ENCODE data around the gene XAF1.
"Not testable (repeated sequence)": the region's sequence is repeated elsewhere in the genome, so short reads cannot be mapped to it uniquely, and the experiment has no call there.

Gene XAF1

DNA sequence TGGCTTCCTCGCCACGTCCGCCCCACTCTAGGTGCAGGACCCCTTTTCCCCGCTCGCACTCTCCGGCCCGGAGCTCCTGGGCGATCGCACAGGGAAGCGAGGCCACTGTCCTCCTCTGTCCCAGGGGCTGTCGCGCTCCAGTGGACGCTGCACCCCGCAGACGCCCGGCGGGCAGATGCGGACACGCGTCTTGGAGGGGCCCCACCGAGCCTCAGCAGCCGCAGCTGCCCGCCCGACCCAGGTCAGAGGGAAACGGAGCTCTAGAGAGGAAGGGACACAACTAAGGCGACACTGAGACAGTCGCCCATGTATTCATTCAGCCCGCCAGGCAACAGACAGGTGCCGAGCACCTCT, 42.0 kb upstream of the XAF1 start:
- H3K4me1 ChIP-seq: peaks cover 0 to 22% (median 10%) of the 10 kb centered on the region in 4 donors
- no peak overlapping the region for H3K27ac ChIP-seq
- intact Hi-C loops (cut with DNase I; ENCODE audit: low total_unique reads): no loop called here
- H3K4me3 ChIP-seq: no peak overlapping the region
- H3K9me3 ChIP-seq: peaks cover 0 to 13% (median 0%) of the 10 kb centered on the region in 3 donors
- H3K27me3 ChIP-seq: peaks cover 0 to 56% of the 10 kb centered on the region in 2 donors
- H3K36me3 ChIP-seq: no peaks in the 10 kb centered on the region
- DNase-seq: no peak
- TF ChIP-seq, protein P1, sequence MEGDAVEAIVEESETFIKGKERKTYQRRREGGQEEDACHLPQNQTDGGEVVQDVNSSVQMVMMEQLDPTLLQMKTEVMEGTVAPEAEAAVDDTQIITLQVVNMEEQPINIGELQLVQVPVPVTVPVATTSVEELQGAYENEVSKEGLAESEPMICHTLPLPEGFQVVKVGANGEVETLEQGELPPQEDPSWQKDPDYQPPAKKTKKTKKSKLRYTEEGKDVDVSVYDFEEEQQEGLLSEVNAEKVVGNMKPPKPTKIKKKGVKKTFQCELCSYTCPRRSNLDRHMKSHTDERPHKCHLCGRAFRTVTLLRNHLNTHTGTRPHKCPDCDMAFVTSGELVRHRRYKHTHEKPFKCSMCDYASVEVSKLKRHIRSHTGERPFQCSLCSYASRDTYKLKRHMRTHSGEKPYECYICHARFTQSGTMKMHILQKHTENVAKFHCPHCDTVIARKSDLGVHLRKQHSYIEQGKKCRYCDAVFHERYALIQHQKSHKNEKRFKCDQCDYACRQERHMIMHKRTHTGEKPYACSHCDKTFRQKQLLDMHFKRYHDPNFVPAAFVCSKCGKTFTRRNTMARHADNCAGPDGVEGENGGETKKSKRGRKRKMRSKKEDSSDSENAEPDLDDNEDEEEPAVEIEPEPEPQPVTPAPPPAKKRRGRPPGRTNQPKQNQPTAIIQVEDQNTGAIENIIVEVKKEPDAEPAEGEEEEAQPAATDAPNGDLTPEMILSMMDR (IDR thresholded peaks at IDR 0.05): no peak

DNA sequence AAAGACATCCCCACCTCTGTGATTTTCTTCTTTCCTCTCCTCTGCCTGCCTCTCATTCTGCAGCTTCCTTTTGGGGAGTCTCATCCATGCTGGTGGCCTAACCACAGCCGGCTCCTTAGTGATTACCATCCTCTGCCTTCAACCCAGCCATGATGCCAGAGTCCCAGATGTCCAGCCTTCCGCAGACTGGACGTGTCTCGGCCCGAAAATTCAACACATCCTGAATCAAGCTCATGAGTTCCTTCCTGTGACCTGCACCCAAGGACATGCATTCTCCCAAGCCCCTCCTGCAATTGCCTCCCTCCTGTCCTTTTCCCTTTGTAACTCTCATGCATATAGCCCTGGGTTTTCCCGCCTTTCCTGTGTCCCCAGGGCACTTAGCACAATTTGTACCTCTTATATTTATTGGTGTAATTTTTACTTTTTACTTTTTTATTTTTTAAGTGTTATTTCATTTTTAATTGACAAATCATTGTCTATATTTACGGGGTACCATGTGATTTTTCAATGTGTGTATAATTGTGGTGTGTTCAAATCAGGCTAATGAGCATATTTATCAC, 41.5 kb upstream of the XAF1 start:
- DNase-seq: no peak
- peaks cover 0 to 13% (median 0%) of the 10 kb centered on the region in 3 donors for H3K9me3 ChIP-seq
- intact Hi-C loops (cut with DNase I; ENCODE audit: low total_unique reads): no loop called here
- H3K27ac ChIP-seq: no peak overlapping the region
- H3K4me3 ChIP-seq: no peak overlapping the region
- H3K27me3 ChIP-seq: peaks cover 0 to 59% of the 10 kb centered on the region in 2 donors
- no peaks in the 10 kb centered on the region for H3K36me3 ChIP-seq
- H3K4me1 ChIP-seq: peaks cover 0 to 22% (median 10%) of the 10 kb centered on the region in 4 donors
- TF ChIP-seq, protein P1 (IDR thresholded peaks at IDR 0.05): no peak

DNA sequence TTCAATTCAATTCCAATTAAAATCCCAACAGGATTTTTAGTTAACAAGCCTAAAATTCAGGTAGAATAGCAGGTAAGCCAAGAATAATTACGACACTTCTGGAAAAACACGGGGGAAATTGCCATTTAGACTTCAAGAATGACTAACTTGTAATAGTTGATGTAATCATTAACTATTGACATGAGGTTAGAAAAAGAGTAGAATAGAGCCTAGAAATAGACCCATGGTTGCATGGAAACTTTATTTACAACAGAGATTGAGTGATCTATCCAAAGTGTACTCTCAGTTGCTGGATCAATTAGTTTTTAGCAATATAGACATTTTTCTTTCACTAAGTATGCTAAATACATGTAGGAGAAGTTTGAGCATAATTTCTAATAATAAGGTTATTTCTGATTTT, 39.1 kb upstream of the XAF1 start:
- Histone ChIP-seq H3K9me3 (peaks cover 0 to 13% (median 0%) of the 10 kb centered on the region in 3 donors), H3K27me3 (peaks cover 0 to 46% of the 10 kb centered on the region in 2 donors), H3K27ac (no peak overlapping the region), H3K36me3 (no peaks in the 10 kb centered on the region), H3K4me3 (no peak overlapping the region), H3K4me1 (peaks cover 0 to 20% (median 10%) of the 10 kb centered on the region in 4 donors)
- intact Hi-C loops (cut with DNase I; ENCODE audit: low total_unique reads): no loop called here
- no peak for DNase-seq
- TF ChIP-seq, protein P1 (IDR thresholded peaks at IDR 0.05): no peak

- intact Hi-C loops (cut with DNase I; ENCODE audit: low total_unique reads): no loop called here
- TF ChIP-seq, protein P1 (IDR thresholded peaks at IDR 0.05): no peak
- Histone ChIP-seq H3K27me3 (peaks cover 0 to 22% of the 10 kb centered on the region in 2 donors), H3K9me3 (no peaks in the 10 kb centered on the region), H3K4me3 (no peak overlapping the region), H3K27ac (no peak overlapping the region), H3K36me3 (no peaks in the 10 kb centered on the region), H3K4me1 (no peaks in the 10 kb centered on the region)
- no peak for DNase-seq
These were observed 34.1 kb upstream of the XAF1 start for GRCh38 chr17:6721744-6722143.

- Histone ChIP-seq H3K4me1 (no peaks in the 10 kb centered on the region), H3K27ac (no peak overlapping the region), H3K36me3 (no peaks in the 10 kb centered on the region), H3K27me3 (peaks cover 0 to 18% of the 10 kb centered on the region in 2 donors), H3K9me3 (no peaks in the 10 kb centered on the region), H3K4me3 (no peak overlapping the region)
- DNase-seq: no peak
- TF ChIP-seq, protein P1 (IDR thresholded peaks at IDR 0.05): no peak
- intact Hi-C loops (cut with DNase I; ENCODE audit: low total_unique reads): no loop called here
These were observed 31.8 kb upstream of the XAF1 start for GRCh38 chr17:6724009-6724408.

DNA sequence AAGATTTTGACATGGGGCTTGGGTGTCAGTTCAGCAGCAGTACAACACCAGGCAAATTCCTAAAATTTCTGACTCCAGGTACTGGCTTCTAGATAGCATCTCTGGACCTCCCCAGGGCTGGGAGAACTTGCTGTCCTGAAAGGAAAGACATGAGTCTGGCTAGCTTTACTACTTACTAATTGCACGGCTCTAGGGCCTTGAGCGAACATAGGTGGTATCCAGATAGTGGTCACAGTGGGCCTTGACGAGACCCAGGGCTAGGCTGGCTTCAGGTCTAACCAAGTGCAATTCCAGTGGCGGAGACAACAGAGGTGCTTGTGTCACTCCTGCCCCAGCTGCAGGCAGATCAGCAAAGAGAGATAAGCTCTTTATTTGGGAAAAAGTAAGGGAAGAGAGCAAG, 26.3 kb upstream of the XAF1 start:
- Histone ChIP-seq H3K36me3 (no peaks in the 10 kb centered on the region), H3K27me3 (peaks cover 0 to 4% of the 10 kb centered on the region in 2 donors), H3K9me3 (no peaks in the 10 kb centered on the region), H3K27ac (no peak overlapping the region), H3K4me3 (no peak overlapping the region), H3K4me1 (no peaks in the 10 kb centered on the region)
- intact Hi-C loops (cut with DNase I; ENCODE audit: low total_unique reads): no loop called here
- no peak for DNase-seq
- TF ChIP-seq, protein P1 (IDR thresholded peaks at IDR 0.05): no peak

- not testable (repeated sequence) for H3K9me3 ChIP-seq
These were observed 9.2 kb upstream of the XAF1 start for GRCh38 chr17:6746665-6747064.

More at GRCh38 chr17:6746665-6747064, 9.2 kb upstream of the XAF1 start:
- H3K4me3 ChIP-seq; DNase-seq; H3K36me3 ChIP-seq; H3K4me1 ChIP-seq; H3K27ac ChIP-seq; intact Hi-C loops (cut with DNase I; ENCODE audit: low total_unique reads); H3K27me3 ChIP-seq: not testable (repeated sequence)
